SK-N-SH (cell line): Measurements from ENCODE around the gene INPP5B.

Experiments used
- CTCF ChIP-seq: fragments of 200-600 bp; sonication (generic); IDR thresholded peaks from 2 replicates; pipeline ENCODE4 v1.6.1; 2017; ENCODE audit warnings: antibody characterized with exemption, mild to moderate bottlenecking, moderate library complexity
- EP300 ChIP-seq, 2 experiments: IDR thresholded peaks; 2 replicates each; pipeline versions ENCODE4 v1.4.0 to v1.6.1; 2012; ENCODE audit warnings: borderline replicate concordance in 1 of 2, low read depth in 1 of 2, low read length in 1 of 2
- FOXM1 ChIP-seq: IDR thresholded peaks from 2 replicates; pipeline ENCODE4 v1.4.0; 2012; ENCODE audit warnings: low read depth, mild to moderate bottlenecking
- MXI1 ChIP-seq: IDR thresholded peaks from 2 replicates; pipeline ENCODE4 v1.6.1; 2012; ENCODE audit warnings: mild to moderate bottlenecking, low read depth, low read length, improper control_type of control experiment
- NFIC ChIP-seq: IDR thresholded peaks from 2 replicates; pipeline ENCODE4 v1.4.0; 2012; ENCODE audit warnings: borderline replicate concordance
- POLR2AphosphoS5 ChIP-seq: IDR thresholded peaks from 2 replicates; pipeline ENCODE4 v1.6.1; 2012; ENCODE audit warnings: low read depth, low read length
- RAD21 ChIP-seq: IDR thresholded peaks from 2 replicates; pipeline ENCODE4 v1.6.1; 2012; ENCODE audit warnings: mild to moderate bottlenecking, low read length
- REST ChIP-seq: IDR thresholded peaks from 2 replicates; pipeline ENCODE4 v1.6.1; 2012; ENCODE audit warnings: mild to moderate bottlenecking, low read depth, low read length, moderate library complexity
- SMC3 ChIP-seq: IDR thresholded peaks from 2 replicates; pipeline ENCODE4 v1.6.1; 2012; ENCODE audit warnings: low read depth, low read length, improper control_type of control experiment
- TAF1 ChIP-seq: IDR thresholded peaks from 2 replicates; pipeline ENCODE4 v1.6.1; 2012; ENCODE audit warnings: low read depth, mild to moderate bottlenecking, low read length, moderate library complexity, borderline replicate concordance
- TF ChIP-seq, protein P1 (sequence below): fragments of 150-350 bp; IDR thresholded peaks from 2 replicates; pipeline ENCODE4 v1.6.1; 2016; ENCODE audit warnings: mild to moderate bottlenecking, low read depth, low read length

DNA sequence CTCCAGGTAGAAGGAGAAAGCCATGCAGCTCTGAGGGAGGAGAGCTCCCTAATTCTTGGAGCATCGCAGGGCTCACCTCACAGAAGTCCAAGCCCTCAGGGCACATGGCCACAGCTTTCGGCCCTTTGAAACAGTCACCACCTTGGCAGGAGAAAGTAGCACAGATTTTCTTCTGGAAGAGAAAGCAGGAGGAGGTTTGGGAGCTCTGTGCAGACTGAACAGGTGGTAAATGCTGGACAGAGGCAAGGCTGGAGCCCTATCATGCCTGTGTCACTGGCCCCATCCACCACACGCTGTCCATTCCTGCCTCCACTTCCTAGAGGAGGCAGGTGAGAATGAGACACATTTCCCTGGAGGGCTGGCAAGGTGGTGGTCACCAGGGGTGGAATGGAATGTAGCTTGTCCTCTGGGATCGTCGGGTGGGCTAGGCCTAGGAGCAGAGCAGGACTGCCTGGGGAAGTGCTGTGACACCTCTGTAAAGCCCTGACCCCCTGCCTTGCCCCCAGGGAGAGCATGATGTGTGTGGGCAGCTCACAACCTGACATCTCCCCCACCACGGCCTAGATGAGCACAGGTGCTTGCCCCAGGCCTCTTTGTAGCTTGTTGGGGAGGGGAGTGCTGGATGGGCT is 2.8 kb upstream of the INPP5B start:
- peak; percentile 78 for TF ChIP-seq REST
- TF ChIP-seq CTCF: no peak
- no peak for TF ChIP-seq POLR2AphosphoS5
- TF ChIP-seq TAF1: no peak
- TF ChIP-seq, protein P1, sequence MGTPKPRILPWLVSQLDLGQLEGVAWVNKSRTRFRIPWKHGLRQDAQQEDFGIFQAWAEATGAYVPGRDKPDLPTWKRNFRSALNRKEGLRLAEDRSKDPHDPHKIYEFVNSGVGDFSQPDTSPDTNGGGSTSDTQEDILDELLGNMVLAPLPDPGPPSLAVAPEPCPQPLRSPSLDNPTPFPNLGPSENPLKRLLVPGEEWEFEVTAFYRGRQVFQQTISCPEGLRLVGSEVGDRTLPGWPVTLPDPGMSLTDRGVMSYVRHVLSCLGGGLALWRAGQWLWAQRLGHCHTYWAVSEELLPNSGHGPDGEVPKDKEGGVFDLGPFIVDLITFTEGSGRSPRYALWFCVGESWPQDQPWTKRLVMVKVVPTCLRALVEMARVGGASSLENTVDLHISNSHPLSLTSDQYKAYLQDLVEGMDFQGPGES: no peak
- no peak for TF ChIP-seq FOXM1
- TF ChIP-seq SMC3: no peak
- TF ChIP-seq RAD21: no peak
- TF ChIP-seq EP300 (IDR thresholded peaks at IDR 0.05; ENCODE audit: borderline replicate concordance in 1 of 2, low read depth in 1 of 2, low read length in 1 of 2): no peak
- no peak for TF ChIP-seq NFIC
- TF ChIP-seq MXI1: no peak
